GM12865 (cell line): ENCODE results near the gene IRAK3.

ENCODE experiments used
- DNase-seq: peaks from one replicate; pipeline ENCODE4 v3.0.0; 2010; ENCODE audit warnings: low read depth
- H3K4me3 ChIP-seq: 2 replicates; pipeline ENCODE4 v1.5.1; 2011; ENCODE audit warnings: mild to moderate bottlenecking, low read depth, low read length, control low read depth
- CTCF ChIP-seq: IDR thresholded peaks from 2 replicates; pipeline ENCODE4 v1.5.1; 2011; ENCODE audit warnings: low read length, control low read depth, low read depth, inconsistent platforms; ENCODE audit not compliant: insufficient read depth; ENCODE audit errors: missing control alignments

Gene IRAK3

GRCh38 chr12:66195242-66195641 lies 6.2 kb downstream of the IRAK3 start:
- TF ChIP-seq CTCF: no peak
- no peak for DNase-seq
- no peak overlapping the region for H3K4me3 ChIP-seq

- DNase-seq: peak; percentile 71
- no peak for TF ChIP-seq CTCF
- H3K4me3 ChIP-seq: no peak overlapping the region
These were observed 7.8 kb downstream of the IRAK3 start for GRCh38 chr12:66196806-66197205.

GRCh38 chr12:66197495-66197921 lies 8.5 kb downstream of the IRAK3 start:
- no peak for DNase-seq
- no peak overlapping the region for H3K4me3 ChIP-seq
- no peak for TF ChIP-seq CTCF

GRCh38 chr12:66199141-66199540 lies 10.1 kb downstream of the IRAK3 start:
- H3K4me3 ChIP-seq: no peak overlapping the region
- no peak for DNase-seq

GRCh38 chr12:66199831-66200509 lies 11.0 kb downstream of the IRAK3 start:
- TF ChIP-seq CTCF: no peak
- no peak overlapping the region for H3K4me3 ChIP-seq
- no peak for DNase-seq

More at GRCh38 chr12:66199141-66199540, 10.1 kb downstream of the IRAK3 start:
- no peak for TF ChIP-seq CTCF

- TF ChIP-seq CTCF: no peak
These were observed 14.8 kb downstream of the IRAK3 start for GRCh38 chr12:66203820-66204219.

GRCh38 chr12:66206141-66206540 lies 17.1 kb downstream of the IRAK3 start:
- no peak overlapping the region for H3K4me3 ChIP-seq
- DNase-seq: no peak
- TF ChIP-seq CTCF: no peak

More at GRCh38 chr12:66203820-66204219, 14.8 kb downstream of the IRAK3 start:
- no peak for DNase-seq
- H3K4me3 ChIP-seq: no peak overlapping the region
